ENCODE data around the gene CLDN34.

GRCh38 chrX:9992061-9992460 lies 24.9 kb downstream of the CLDN34 start:
- TF ChIP-seq POLR2A (IDR thresholded peaks at IDR 0.05; ENCODE audit: low read length) (no peak), GATA1 (IDR thresholded peaks at IDR 0.05; ENCODE audit: low read depth, low read length) (no peak)

Measured in erythroblast (primary cell).